Neural progenitor cell (in vitro differentiated cells): Measurements from ENCODE around the gene MAPK1.

ENCODE experiments used
- CTCF ChIP-seq: fragments of 200-600 bp; sonication (generic); IDR thresholded peaks from 2 replicates; pipeline ENCODE4 v1.5.1; 2017; ENCODE audit warnings: antibody characterized with exemption, mild to moderate bottlenecking
- EZH2 ChIP-seq: fragments of 200-600 bp; sonication (generic); IDR thresholded peaks from 2 replicates; pipeline ENCODE4 v1.6.1; 2017; ENCODE audit warnings: antibody characterized with exemption, mild to moderate bottlenecking, moderate library complexity
- EZH2phosphoT487 ChIP-seq: fragments of 200-600 bp; sonication (generic); IDR thresholded peaks from 2 replicates; pipeline ENCODE4 v1.6.1; 2017; ENCODE audit warnings: antibody characterized with exemption

GRCh38 chr22:21731503-21731902 lies 135.9 kb downstream of the MAPK1 start:
- TF ChIP-seq CTCF (no peak), EZH2phosphoT487 (no peak), EZH2 (no peak)
